Right kidney (tissue), 1 donor: ENCODE results near the gene TUT4.

Source experiments
- DNase-seq: peaks from one replicate; pipeline ENCODE4 v3.0.0-alpha.2; 2016

Gene TUT4

GRCh38 chr1:52572387-52572786, 19.5 kb upstream of the TUT4 start:
- DNase-seq: no peak

GRCh38 chr1:52571783-52572182, 18.9 kb upstream of the TUT4 start:
- DNase-seq: no peak

- DNase-seq: peak; percentile 35
Observed at GRCh38 chr1:52569449-52570210, 16.7 kb upstream of the TUT4 start.

- no peak for DNase-seq
Observed at GRCh38 chr1:52567943-52568342, 15.1 kb upstream of the TUT4 start.

- DNase-seq: no peak
Observed at GRCh38 chr1:52562766-52563165, 9.9 kb upstream of the TUT4 start.

- DNase-seq: no peak
Observed at GRCh38 chr1:52559875-52560274, 7.0 kb upstream of the TUT4 start.

GRCh38 chr1:52558941-52559340, 6.0 kb upstream of the TUT4 start:
- DNase-seq: no peak

GRCh38 chr1:52556641-52557360, 3.9 kb upstream of the TUT4 start:
- no peak for DNase-seq

- DNase-seq: no peak
Observed at GRCh38 chr1:52554756-52555155, 1.9 kb upstream of the TUT4 start.

GRCh38 chr1:52554267-52554640, 1.4 kb upstream of the TUT4 start:
- no peak for DNase-seq

- peak; percentile 97 for DNase-seq
Observed at GRCh38 chr1:52553362-52554266, 722 bp upstream of the TUT4 start.

GRCh38 chr1:52552236-52552504, 722 bp downstream of the TUT4 start:
- DNase-seq: no peak

GRCh38 chr1:52551507-52552235, 1.2 kb downstream of the TUT4 start:
- peak; percentile 67 for DNase-seq

GRCh38 chr1:52550447-52550846, 2.4 kb downstream of the TUT4 start:
- no peak for DNase-seq

GRCh38 chr1:52549267-52549666, 3.6 kb downstream of the TUT4 start:
- no peak for DNase-seq

GRCh38 chr1:52546852-52547251, 6.0 kb downstream of the TUT4 start:
- DNase-seq: no peak

GRCh38 chr1:52544665-52545525, 8.0 kb downstream of the TUT4 start:
- DNase-seq: no peak

GRCh38 chr1:52542085-52542688, 10.7 kb downstream of the TUT4 start:
- no peak for DNase-seq

GRCh38 chr1:52534928-52535764, 17.7 kb downstream of the TUT4 start:
- DNase-seq: no peak

GRCh38 chr1:52533713-52534112, 19.2 kb downstream of the TUT4 start:
- no peak for DNase-seq
